HG03469 (cell line): ENCODE measurements around the gene CHST14.

Experiments
- ATAC-seq: cut with Tn5 transposase; IDR thresholded peaks from one replicate; pipeline ENCODE4 v1.9.1; 2021; ENCODE audit warnings: mild to moderate bottlenecking, moderate library complexity, moderate number of reproducible peaks; ENCODE audit not compliant: unreplicated experiment

The CHST14 gene

GRCh38 chr15:40460404-40460803, 10.4 kb upstream of the CHST14 start:
- no peak for ATAC-seq

GRCh38 chr15:40461958-40462357, 8.8 kb upstream of the CHST14 start:
- no peak for ATAC-seq

GRCh38 chr15:40463279-40463678, 7.5 kb upstream of the CHST14 start:
- no peak for ATAC-seq

- no peak for ATAC-seq
Observed at GRCh38 chr15:40463886-40464545, 6.8 kb upstream of the CHST14 start.

GRCh38 chr15:40464595-40465185, 6.1 kb upstream of the CHST14 start:
- no peak for ATAC-seq

- ATAC-seq, result no peak
Observed at GRCh38 chr15:40465939-40466338, 4.8 kb upstream of the CHST14 start.

GRCh38 chr15:40466426-40467260, 4.1 kb upstream of the CHST14 start:
- ATAC-seq, result no peak

- no peak for ATAC-seq
Observed at GRCh38 chr15:40467261-40467615, 3.5 kb upstream of the CHST14 start.

GRCh38 chr15:40468898-40469331, 1.9 kb upstream of the CHST14 start:
- no peak for ATAC-seq

GRCh38 chr15:40469776-40470390, 901 bp upstream of the CHST14 start:
- no peak for ATAC-seq

- ATAC-seq, result no peak
Observed at GRCh38 chr15:40471105-40471807, 472 bp downstream of the CHST14 start.

GRCh38 chr15:40471808-40472150, 995 bp downstream of the CHST14 start:
- no peak for ATAC-seq

- ATAC-seq, result no peak
Observed at GRCh38 chr15:40472171-40472727, 1.5 kb downstream of the CHST14 start.

GRCh38 chr15:40474581-40474980, 3.8 kb downstream of the CHST14 start:
- no peak for ATAC-seq

- ATAC-seq, result no peak
Observed at GRCh38 chr15:40477642-40478327, 7.0 kb downstream of the CHST14 start.

GRCh38 chr15:40479024-40479423, 8.2 kb downstream of the CHST14 start:
- no peak for ATAC-seq

- ATAC-seq, result no peak
Observed at GRCh38 chr15:40481341-40482074, 10.7 kb downstream of the CHST14 start.

GRCh38 chr15:40483919-40484318, 13.1 kb downstream of the CHST14 start:
- ATAC-seq, result no peak

GRCh38 chr15:40486066-40486770, 15.4 kb downstream of the CHST14 start:
- no peak for ATAC-seq
